HG03521 (cell line): ENCODE measurements around the gene DMGDH.

Source experiments
- ATAC-seq: cut with Tn5 transposase; IDR thresholded peaks from one replicate; pipeline ENCODE4 v1.9.1; 2021; ENCODE audit warnings: mild to moderate bottlenecking, moderate library complexity; ENCODE audit not compliant: unreplicated experiment

Gene DMGDH

GRCh38 chr5:79074641-79075040, 5.2 kb upstream of the DMGDH start:
- ATAC-seq: no peak

GRCh38 chr5:79070350-79070667, 835 bp upstream of the DMGDH start:
- no peak for ATAC-seq

- ATAC-seq: no peak
Measured at GRCh38 chr5:79062436-79062835, 7.0 kb downstream of the DMGDH start.

- no peak for ATAC-seq
Measured at GRCh38 chr5:79059674-79060073, 9.8 kb downstream of the DMGDH start.

- no peak for ATAC-seq
Measured at GRCh38 chr5:79056847-79057246, 12.6 kb downstream of the DMGDH start.

GRCh38 chr5:79055017-79055416, 14.5 kb downstream of the DMGDH start:
- ATAC-seq: no peak

- ATAC-seq: no peak
Measured at GRCh38 chr5:79053321-79053720, 16.2 kb downstream of the DMGDH start.

GRCh38 chr5:79050498-79050897, 19.0 kb downstream of the DMGDH start:
- ATAC-seq: no peak

- ATAC-seq: no peak
Measured at GRCh38 chr5:79048437-79048836, 21.0 kb downstream of the DMGDH start.

GRCh38 chr5:79047199-79047598, 22.3 kb downstream of the DMGDH start:
- no peak for ATAC-seq

GRCh38 chr5:79042188-79042587, 27.3 kb downstream of the DMGDH start:
- ATAC-seq: no peak

GRCh38 chr5:79036769-79037168, 32.7 kb downstream of the DMGDH start:
- no peak for ATAC-seq

- ATAC-seq: no peak
Measured at GRCh38 chr5:79035237-79035636, 34.2 kb downstream of the DMGDH start.

GRCh38 chr5:79032782-79033181, 36.7 kb downstream of the DMGDH start:
- ATAC-seq: no peak

GRCh38 chr5:79032031-79032695, 37.3 kb downstream of the DMGDH start:
- ATAC-seq: no peak

- no peak for ATAC-seq
Measured at GRCh38 chr5:79031485-79031867, 38.0 kb downstream of the DMGDH start.

- ATAC-seq: no peak
Measured at GRCh38 chr5:79030663-79031484, 38.6 kb downstream of the DMGDH start.

GRCh38 chr5:79025054-79025472, 44.4 kb downstream of the DMGDH start:
- ATAC-seq: no peak

GRCh38 chr5:79023947-79024346, 45.5 kb downstream of the DMGDH start:
- ATAC-seq: no peak

- no peak for ATAC-seq
Measured at GRCh38 chr5:79023348-79023747, 46.1 kb downstream of the DMGDH start.

GRCh38 chr5:79022771-79023170, 46.7 kb downstream of the DMGDH start:
- no peak for ATAC-seq

GRCh38 chr5:79021753-79022152, 47.7 kb downstream of the DMGDH start:
- ATAC-seq: no peak
